ENCODE measurements around the gene SCGB1D2. TPM values are rescaled to one million over a fixed set of nuclear protein-coding genes. Genes with fewer than 3 reads are reported as not detected.
A peak's percentile ranks its signal among the peaks of the same experiment; 100 is the strongest.
"Not testable (repeated sequence)": the region's sequence is repeated elsewhere in the genome, so short reads cannot be mapped to it uniquely, and the experiment has no call there.

Gene SCGB1D2
- total RNA-seq, 2 donors from 2014 or later: not detected

DNA sequence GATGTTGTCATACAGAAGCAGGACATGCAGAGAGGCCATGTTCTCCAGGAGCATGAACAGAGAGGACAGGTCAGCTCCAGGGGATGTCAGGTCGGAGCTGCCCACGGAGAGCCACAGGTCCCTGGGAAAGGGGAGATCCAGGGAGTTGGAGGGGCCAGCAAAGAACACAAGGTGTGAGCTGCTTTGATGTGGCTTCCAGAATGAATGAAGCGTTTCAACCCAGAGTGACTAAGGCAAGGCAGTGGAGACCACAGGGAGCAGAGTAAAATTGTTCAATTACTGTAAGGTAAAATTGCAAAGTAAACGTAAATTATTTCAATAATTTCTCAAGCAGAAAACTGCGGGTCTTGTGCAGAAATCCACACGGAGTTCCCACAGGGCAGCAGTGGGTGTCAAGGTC is 39.1 kb upstream of the SCGB1D2 start:
- 61 to 67% methylated on average over 6 of the region's 6 CpGs for WGBS, 2 donors
- no peak overlapping the region for H3K4me3 ChIP-seq
- intact Hi-C loops (cut with DNase I): no loop called here
- H3K27ac ChIP-seq: no peak overlapping the region
- DNase-seq (no peak), ATAC-seq (no peak)
- TF ChIP-seq, protein P1, sequence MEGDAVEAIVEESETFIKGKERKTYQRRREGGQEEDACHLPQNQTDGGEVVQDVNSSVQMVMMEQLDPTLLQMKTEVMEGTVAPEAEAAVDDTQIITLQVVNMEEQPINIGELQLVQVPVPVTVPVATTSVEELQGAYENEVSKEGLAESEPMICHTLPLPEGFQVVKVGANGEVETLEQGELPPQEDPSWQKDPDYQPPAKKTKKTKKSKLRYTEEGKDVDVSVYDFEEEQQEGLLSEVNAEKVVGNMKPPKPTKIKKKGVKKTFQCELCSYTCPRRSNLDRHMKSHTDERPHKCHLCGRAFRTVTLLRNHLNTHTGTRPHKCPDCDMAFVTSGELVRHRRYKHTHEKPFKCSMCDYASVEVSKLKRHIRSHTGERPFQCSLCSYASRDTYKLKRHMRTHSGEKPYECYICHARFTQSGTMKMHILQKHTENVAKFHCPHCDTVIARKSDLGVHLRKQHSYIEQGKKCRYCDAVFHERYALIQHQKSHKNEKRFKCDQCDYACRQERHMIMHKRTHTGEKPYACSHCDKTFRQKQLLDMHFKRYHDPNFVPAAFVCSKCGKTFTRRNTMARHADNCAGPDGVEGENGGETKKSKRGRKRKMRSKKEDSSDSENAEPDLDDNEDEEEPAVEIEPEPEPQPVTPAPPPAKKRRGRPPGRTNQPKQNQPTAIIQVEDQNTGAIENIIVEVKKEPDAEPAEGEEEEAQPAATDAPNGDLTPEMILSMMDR (IDR thresholded peaks at IDR 0.05): no peak
- no peak for TF ChIP-seq POLR2A (IDR thresholded peaks at IDR 0.05)
- H3K36me3 ChIP-seq (replicated peaks in 1 of 2; ENCODE audit: insufficient read depth in 1 of 2, low read depth in 2 of 2): no peaks in the 10 kb centered on the region
- no peaks in the 10 kb centered on the region for H3K4me1 ChIP-seq
- no peaks in the 10 kb centered on the region for H3K9me3 ChIP-seq
- no peaks in the 10 kb centered on the region for H3K27me3 ChIP-seq

DNA sequence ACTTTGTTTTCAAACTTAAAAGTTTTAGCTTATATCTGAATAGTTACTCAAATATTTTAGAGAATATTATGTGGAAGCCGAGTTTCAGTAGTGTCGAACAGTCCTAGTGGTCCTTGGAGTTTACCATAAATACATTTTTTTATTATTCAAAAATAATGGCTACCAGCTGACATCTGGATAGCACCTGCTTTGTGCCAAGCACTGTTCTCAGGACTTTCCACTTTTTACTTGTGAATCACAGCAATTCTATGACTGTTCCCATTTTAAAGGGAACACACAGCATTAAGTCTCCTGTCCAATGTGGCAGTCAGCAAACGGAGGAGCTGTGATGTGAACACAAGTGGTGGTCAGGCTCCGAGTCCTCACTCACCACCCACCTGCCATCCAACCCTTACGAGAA is 37.6 kb upstream of the SCGB1D2 start:
- DNase-seq (no peak), ATAC-seq (no peak)
- WGBS, 2 donors: 90 to 92% methylated on average over 3 to 5 of the region's 5 CpGs
- H3K36me3 ChIP-seq (replicated peaks in 1 of 2; ENCODE audit: insufficient read depth in 1 of 2, low read depth in 2 of 2): no peaks in the 10 kb centered on the region
- H3K4me3 ChIP-seq: no peak overlapping the region
- H3K9me3 ChIP-seq: no peaks in the 10 kb centered on the region
- peaks cover 10% of the 10 kb centered on the region for H3K4me1 ChIP-seq
- H3K27ac ChIP-seq: no peak overlapping the region
- intact Hi-C loops (cut with DNase I): no loop called here
- no peak for TF ChIP-seq POLR2A (IDR thresholded peaks at IDR 0.05)
- TF ChIP-seq, protein P1 (IDR thresholded peaks at IDR 0.05): no peak
- no peaks in the 10 kb centered on the region for H3K27me3 ChIP-seq

DNA sequence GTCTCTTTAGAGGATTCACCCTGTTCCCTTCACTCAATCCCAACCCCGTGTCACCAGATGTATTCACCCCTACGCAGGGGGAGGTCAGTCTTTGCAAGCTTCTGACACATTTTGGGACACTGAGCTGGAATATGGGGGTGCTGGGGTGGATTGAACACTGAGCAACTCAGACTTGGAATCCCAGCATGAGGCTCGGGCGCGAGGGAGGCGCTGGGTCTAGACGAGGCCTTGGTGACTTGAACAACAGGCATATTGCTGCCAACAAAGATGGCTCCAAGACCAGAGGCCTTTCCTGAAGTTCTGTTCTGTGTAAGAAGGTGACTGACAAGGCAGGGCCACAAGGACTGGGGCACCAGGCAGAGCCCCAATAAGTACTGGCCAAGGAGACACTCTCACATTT is 36.6 kb upstream of the SCGB1D2 start:
- WGBS, 2 donors: 89 to 95% methylated on average over 7 of the region's 7 CpGs
- Histone ChIP-seq H3K36me3 (replicated peaks in 1 of 2; ENCODE audit: insufficient read depth in 1 of 2, low read depth in 2 of 2) (no peaks in the 10 kb centered on the region), H3K4me3 (no peak overlapping the region), H3K27me3 (no peaks in the 10 kb centered on the region), H3K9me3 (no peaks in the 10 kb centered on the region), H3K27ac (no peak overlapping the region), H3K4me1 (peaks cover 10% of the 10 kb centered on the region)
- no peak for DNase-seq
- no peak for TF ChIP-seq POLR2A (IDR thresholded peaks at IDR 0.05)
- TF ChIP-seq, protein P1 (IDR thresholded peaks at IDR 0.05): no peak
- intact Hi-C loops (cut with DNase I): no loop called here
- ATAC-seq: no peak

DNA sequence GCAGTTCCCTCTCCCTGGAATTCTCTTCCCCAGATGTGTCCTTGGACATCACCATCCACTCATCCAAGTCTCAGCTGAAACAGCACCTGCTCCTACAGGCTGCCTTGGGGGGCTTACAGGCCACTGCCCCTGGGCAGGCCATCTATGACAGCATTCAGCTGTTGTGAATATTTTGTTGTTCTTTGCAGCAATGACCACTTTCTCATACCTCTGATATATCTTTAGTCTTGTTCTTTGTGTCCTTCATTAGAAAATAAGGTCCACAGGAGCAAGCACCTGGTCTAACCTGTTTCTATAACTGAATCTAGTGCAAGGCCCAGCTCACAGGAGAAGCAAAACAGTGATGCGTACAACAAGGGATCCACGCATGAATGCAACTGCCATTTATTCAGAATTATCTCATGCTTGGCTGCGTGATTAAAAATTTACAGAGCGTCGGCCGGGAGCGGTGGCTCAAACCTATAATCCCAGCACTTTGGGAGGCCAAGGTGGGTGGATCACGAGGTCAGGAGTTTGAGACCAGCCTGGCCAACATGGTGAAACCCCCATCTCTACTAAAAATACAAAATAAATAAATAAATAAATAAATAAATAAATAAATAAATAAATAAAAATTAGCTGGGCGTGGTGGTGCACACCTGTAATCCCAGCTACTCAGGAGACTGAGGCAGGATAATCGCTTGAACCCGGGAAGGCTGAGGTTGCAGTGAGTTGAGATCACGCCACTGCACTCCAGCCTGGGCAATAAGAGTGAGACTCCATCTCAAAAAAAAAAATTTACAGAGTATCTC is 35.6 kb upstream of the SCGB1D2 start:
- H3K4me3 ChIP-seq; intact Hi-C loops (cut with DNase I); H3K36me3 ChIP-seq (replicated peaks in 1 of 2; ENCODE audit: insufficient read depth in 1 of 2, low read depth in 2 of 2); H3K9me3 ChIP-seq; H3K27ac ChIP-seq; H3K27me3 ChIP-seq; ATAC-seq: not testable (repeated sequence)
- H3K4me1 ChIP-seq: peaks cover 10% of the 10 kb centered on the region
- peak in 1 of 4 donors; percentile 4 for DNase-seq
- 87 to 88% methylated on average over 12 of the region's 12 CpGs for WGBS, 2 donors

DNA sequence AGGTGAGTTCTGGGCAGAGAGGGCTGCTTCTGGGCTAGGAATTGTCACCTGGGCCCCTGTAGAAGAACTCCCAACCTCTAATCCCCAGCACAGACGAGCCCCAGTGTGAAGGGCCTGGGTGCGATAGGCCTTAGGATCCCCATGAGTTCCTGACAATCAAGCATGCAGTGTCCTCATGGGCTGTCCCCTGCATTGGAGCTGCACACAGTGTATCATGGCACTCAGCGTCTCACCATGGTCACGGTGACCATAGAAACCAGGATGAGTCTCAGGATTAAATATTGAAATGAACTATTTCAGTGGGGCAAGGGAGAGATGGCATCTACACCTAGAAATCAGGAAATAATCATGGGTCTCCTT is 33.3 kb upstream of the SCGB1D2 start:
- DNase-seq (peak in 1 of 4 donors; percentile 7), ATAC-seq (no peak)
- no peaks in the 10 kb centered on the region for H3K27me3 ChIP-seq
- peaks cover 10% of the 10 kb centered on the region for H3K4me1 ChIP-seq
- no peaks in the 10 kb centered on the region for H3K36me3 ChIP-seq (replicated peaks in 1 of 2; ENCODE audit: insufficient read depth in 1 of 2, low read depth in 2 of 2)
- TF ChIP-seq POLR2A (IDR thresholded peaks at IDR 0.05): no peak
- TF ChIP-seq, protein P1 (IDR thresholded peaks at IDR 0.05): no peak
- peak overlapping the region in 3 of 4 donors; percentile 15 to 40 (median 27) for H3K27ac ChIP-seq
- H3K4me3 ChIP-seq: no peak overlapping the region
- H3K9me3 ChIP-seq: no peaks in the 10 kb centered on the region
- intact Hi-C loops (cut with DNase I): no loop called here
- WGBS, 2 donors: 64 to 66% methylated on average over 4 of the region's 4 CpGs
